H1 (cell line): ENCODE data around the gene MRFAP1L1. TPM values are rescaled to one million over a fixed set of nuclear protein-coding genes. Genes with fewer than 3 reads are reported as not detected.

Experiments
- CHD7 ChIP-seq: fragments of 300-600 bp; sonication (generic); IDR thresholded peaks from 2 replicates; pipeline ENCODE4 v1.7.1; 2012; ENCODE audit warnings: low read length, moderate library complexity, mild to moderate bottlenecking, inconsistent platforms; ENCODE audit not compliant: insufficient replicate concordance
- CREB1 ChIP-seq: IDR thresholded peaks from 2 replicates; pipeline ENCODE4 v1.6.1; 2012; ENCODE audit warnings: inconsistent platforms
- CTCF ChIP-seq, 3 experiments: IDR thresholded peaks; 1 replicate in 2 of 3; 2 replicates in 1 of 3; pipeline versions ENCODE4 v1.5.1 to v1.6.1; 2011; ENCODE audit warnings: low read length in 3 of 3, mild to moderate bottlenecking in 3 of 3, inconsistent platforms in 2 of 3, low read depth in 1 of 3, moderate library complexity in 1 of 3; ENCODE audit not compliant: insufficient read depth in 1 of 3; ENCODE audit errors: control extremely low read depth in 1 of 3
- E2F6 ChIP-seq: IDR thresholded peaks from 2 replicates; pipeline ENCODE4 v1.6.1; 2012; ENCODE audit warnings: inconsistent platforms
- MAX ChIP-seq: IDR thresholded peaks from 2 replicates; pipeline ENCODE4 v1.6.1; 2012; ENCODE audit warnings: inconsistent platforms
- RFX5 ChIP-seq: IDR thresholded peaks from 2 replicates; pipeline ENCODE4 v1.6.1; 2011; ENCODE audit warnings: low read depth, low read length, improper control_type of control experiment, borderline replicate concordance
- TEAD4 ChIP-seq: IDR thresholded peaks from 2 replicates; pipeline ENCODE4 v1.6.1; 2012; ENCODE audit warnings: low read depth, low read length, inconsistent platforms, mixed read lengths
- polyA plus RNA-seq, 7 experiments: library from polyadenylated mRNA; depleted of rRNA in 3 of 7; stranded (reverse) in 5 of 7; unstranded in 2 of 7; fragments of >200 nt in 5 of 7; fragments of 200-250 nt in 2 of 7; gene quantifications; 1 replicate in 5 of 7; 2 replicates in 1 of 7; 4 replicates in 1 of 7; pipeline versions ENCODE4 v1.2.1 to v1.2.3, GENCODE V29; 2011 to 2013; ENCODE audit warnings: missing spikeins in 2 of 7, mixed read lengths in 2 of 7
- total RNA-seq: library from RNA; stranded (reverse); fragmentation: NEBNext Ultra II Directional; extraction: Animal tissue kit (Norgen Biotek cat#: 25700); gene quantifications from 2 replicates; pipeline ENCODE4 v1.2.1, GENCODE V29; 2021

MRFAP1L1 gene
- total and polyA plus RNA-seq, 2 of the 8 experiments (the other 6 are each of a cell fraction or from before 2014, with no cell fraction given): 26.8 to 54.3 TPM

- no peak for TF ChIP-seq CHD7
- no peak for TF ChIP-seq CTCF (IDR thresholded peaks at IDR 0.05; ENCODE audit: control extremely low read depth in 1 of 3, insufficient read depth in 1 of 3, low read depth in 1 of 3, low read length in 3 of 3)
- peak; percentile 85 for TF ChIP-seq MAX
- no peak for TF ChIP-seq RFX5
- TF ChIP-seq TEAD4: no peak
- peak; percentile 81 for TF ChIP-seq E2F6
- no peak for TF ChIP-seq CREB1
Observed at GRCh38 chr4:6688879-6689505, 20.7 kb downstream of the MRFAP1L1 start (continued).
